ENCODE results near the gene ZRANB3.

The ZRANB3 gene

GRCh38 chr2:135174049-135174809 is 356.8 kb downstream of the ZRANB3 start:
- no peak for DNase-seq (ENCODE audit: low read depth)

- DNase-seq (ENCODE audit: low read depth), result no peak
Observed at GRCh38 chr2:135169900-135170753, 360.9 kb downstream of the ZRANB3 start.

GRCh38 chr2:135168204-135168856 is 362.7 kb downstream of the ZRANB3 start:
- no peak for DNase-seq (ENCODE audit: low read depth)

GRCh38 chr2:135167273-135167672 is 363.7 kb downstream of the ZRANB3 start:
- DNase-seq (ENCODE audit: low read depth), result no peak

- DNase-seq (ENCODE audit: low read depth), result no peak
Observed at GRCh38 chr2:135164431-135164830, 366.6 kb downstream of the ZRANB3 start.

- DNase-seq (ENCODE audit: low read depth), result no peak
Observed at GRCh38 chr2:135163901-135164300, 367.1 kb downstream of the ZRANB3 start.

GRCh38 chr2:135163306-135163705 is 367.7 kb downstream of the ZRANB3 start:
- DNase-seq (ENCODE audit: low read depth), result no peak

GRCh38 chr2:135162786-135163185 is 368.2 kb downstream of the ZRANB3 start:
- DNase-seq (ENCODE audit: low read depth), result no peak

- no peak for DNase-seq (ENCODE audit: low read depth)
Observed at GRCh38 chr2:135162377-135162776, 368.6 kb downstream of the ZRANB3 start.

- DNase-seq (ENCODE audit: low read depth), result no peak
Observed at GRCh38 chr2:135159191-135159590, 371.8 kb downstream of the ZRANB3 start.

GRCh38 chr2:135157856-135158255 is 373.2 kb downstream of the ZRANB3 start:
- DNase-seq (ENCODE audit: low read depth), result no peak

- DNase-seq (ENCODE audit: low read depth), result no peak
Observed at GRCh38 chr2:135154962-135155361, 376.1 kb downstream of the ZRANB3 start.

- no peak for DNase-seq (ENCODE audit: low read depth)
Observed at GRCh38 chr2:135152361-135152760, 378.7 kb downstream of the ZRANB3 start.

- DNase-seq (ENCODE audit: low read depth), result no peak
Observed at GRCh38 chr2:135151615-135152014, 379.4 kb downstream of the ZRANB3 start.

- DNase-seq (ENCODE audit: low read depth), result no peak
Observed at GRCh38 chr2:135150725-135151124, 380.3 kb downstream of the ZRANB3 start.

GRCh38 chr2:135149251-135149650 is 381.8 kb downstream of the ZRANB3 start:
- no peak for DNase-seq (ENCODE audit: low read depth)

- DNase-seq (ENCODE audit: low read depth), result no peak
Observed at GRCh38 chr2:135144343-135144742, 386.7 kb downstream of the ZRANB3 start.

GRCh38 chr2:135142323-135142722 is 388.7 kb downstream of the ZRANB3 start:
- no peak for DNase-seq (ENCODE audit: low read depth)

GRCh38 chr2:135140606-135141005 is 390.4 kb downstream of the ZRANB3 start:
- DNase-seq (ENCODE audit: low read depth), result no peak

GRCh38 chr2:135132314-135132713 is 398.7 kb downstream of the ZRANB3 start:
- DNase-seq (ENCODE audit: low read depth), result no peak

- DNase-seq (ENCODE audit: low read depth), result no peak
Observed at GRCh38 chr2:135130751-135131150, 400.3 kb downstream of the ZRANB3 start.

GRCh38 chr2:135125940-135126339 is 405.1 kb downstream of the ZRANB3 start:
- DNase-seq (ENCODE audit: low read depth), result no peak

Measured in activated T-cell treated with anti-CD3 and anti-CD28 coated beads for 24 hours (primary cell).